Right atrium auricular region (tissue), 2 donors: ENCODE data around the gene DCTN5. TPM values are rescaled to one million over a fixed set of nuclear protein-coding genes. Genes with fewer than 3 reads are reported as not detected.
"Not testable (repeated sequence)": the region's sequence is repeated elsewhere in the genome, so short reads cannot be mapped to it uniquely, and the experiment has no call there.

Experiments
- DNase-seq: peaks from one replicate; pipeline ENCODE4 v3.0.0-alpha.2; 2019; ENCODE audit warnings: low spot score
- H3K27ac ChIP-seq, 2 donors: fragments of 200-600 bp; sonication (generic); 1 replicate in 1 of 2; 2 replicates in 1 of 2; pipeline ENCODE4 v1.5.1; 2016 to 2019
- H3K27me3 ChIP-seq, 2 donors: fragments of 200-600 bp; sonication (generic); one replicate each; pipeline versions ENCODE4 v1.5.1 to v1.6.0; 2017 to 2019
- H3K36me3 ChIP-seq: fragments of 200-600 bp; sonication (generic); one replicate; pipeline ENCODE4 v1.5.1; 2016
- H3K4me1 ChIP-seq, 2 donors: fragments of 200-600 bp; sonication (generic); one replicate each; pipeline versions ENCODE4 v1.5.1 to v1.6.0; 2017 to 2019
- H3K4me3 ChIP-seq, 2 donors: fragments of 200-600 bp; sonication (generic); 1 replicate in 1 of 2; 2 replicates in 1 of 2; pipeline ENCODE4 v1.5.1; 2017 to 2019; ENCODE audit warnings: mild to moderate bottlenecking in 1 of 2, moderate library complexity in 1 of 2
- H3K9me3 ChIP-seq, 2 donors: fragments of 200-600 bp; sonication (generic); one replicate each; pipeline ENCODE4 v1.5.1; 2019
- total RNA-seq, 2 donors: library from RNA; depleted of rRNA; stranded (reverse); fragments of >200 nt; gene quantifications; one replicate each; pipeline ENCODE4 v1.1.0, GENCODE V29; 2016
- TF ChIP-seq, protein P1 (sequence below), 2 donors: fragments of 200-600 bp; sonication (generic); IDR thresholded peaks; one replicate each; pipeline ENCODE4 v1.5.1; 2019; ENCODE audit warnings: antibody characterized with exemption in 2 of 2

Gene DCTN5
- total RNA-seq, 2 donors from 2014 or later: 22.3 to 25.7 TPM

DNA sequence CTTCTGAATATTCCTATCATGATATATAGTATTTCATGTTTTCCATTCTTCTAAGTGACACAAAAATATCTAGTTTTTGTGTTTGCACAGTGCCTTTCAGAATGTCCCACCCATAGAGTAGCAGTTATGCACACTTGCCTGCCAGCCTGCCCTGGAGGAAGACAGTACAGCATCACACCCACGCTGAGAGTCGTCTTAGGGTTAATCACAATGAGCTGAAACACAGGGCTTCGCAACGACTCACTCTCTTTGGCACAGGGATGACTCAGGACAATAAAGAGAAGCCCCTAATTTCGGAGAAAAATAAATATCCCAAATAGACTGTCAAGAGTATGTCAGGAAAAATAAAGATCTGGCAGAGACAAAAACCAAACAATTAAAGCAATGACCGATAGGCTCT lies 33.5 kb upstream of the DCTN5 start:
- Histone ChIP-seq H3K36me3 (peaks cover 33% of the 10 kb centered on the region), H3K27ac (no peak overlapping the region), H3K9me3 (no peaks in the 10 kb centered on the region), H3K27me3 (no peaks in the 10 kb centered on the region), H3K4me3 (no peak overlapping the region), H3K4me1 (no peaks in the 10 kb centered on the region)
- TF ChIP-seq, protein P1, sequence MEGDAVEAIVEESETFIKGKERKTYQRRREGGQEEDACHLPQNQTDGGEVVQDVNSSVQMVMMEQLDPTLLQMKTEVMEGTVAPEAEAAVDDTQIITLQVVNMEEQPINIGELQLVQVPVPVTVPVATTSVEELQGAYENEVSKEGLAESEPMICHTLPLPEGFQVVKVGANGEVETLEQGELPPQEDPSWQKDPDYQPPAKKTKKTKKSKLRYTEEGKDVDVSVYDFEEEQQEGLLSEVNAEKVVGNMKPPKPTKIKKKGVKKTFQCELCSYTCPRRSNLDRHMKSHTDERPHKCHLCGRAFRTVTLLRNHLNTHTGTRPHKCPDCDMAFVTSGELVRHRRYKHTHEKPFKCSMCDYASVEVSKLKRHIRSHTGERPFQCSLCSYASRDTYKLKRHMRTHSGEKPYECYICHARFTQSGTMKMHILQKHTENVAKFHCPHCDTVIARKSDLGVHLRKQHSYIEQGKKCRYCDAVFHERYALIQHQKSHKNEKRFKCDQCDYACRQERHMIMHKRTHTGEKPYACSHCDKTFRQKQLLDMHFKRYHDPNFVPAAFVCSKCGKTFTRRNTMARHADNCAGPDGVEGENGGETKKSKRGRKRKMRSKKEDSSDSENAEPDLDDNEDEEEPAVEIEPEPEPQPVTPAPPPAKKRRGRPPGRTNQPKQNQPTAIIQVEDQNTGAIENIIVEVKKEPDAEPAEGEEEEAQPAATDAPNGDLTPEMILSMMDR (IDR thresholded peaks at IDR 0.05): no peak
- DNase-seq: no peak

DNA sequence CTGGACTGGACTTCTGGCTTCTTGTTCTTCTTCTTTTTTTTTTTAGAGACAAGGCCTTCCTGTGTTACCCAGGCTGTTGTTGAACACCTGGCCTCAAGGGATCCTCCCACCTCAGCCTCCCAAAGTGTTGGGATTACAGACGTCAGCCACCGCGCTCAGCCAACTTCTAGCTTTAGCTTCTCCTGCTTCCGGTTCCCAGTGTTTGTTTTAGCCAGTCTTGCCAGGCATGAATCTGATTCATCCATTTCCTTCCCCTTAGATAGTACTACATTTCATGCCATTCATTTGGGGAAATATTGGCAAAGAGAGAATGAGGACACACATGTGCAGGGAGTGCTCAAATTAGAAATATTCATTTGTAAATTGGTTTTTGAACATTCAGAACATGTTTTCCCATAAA lies 33.1 kb upstream of the DCTN5 start:
- Histone ChIP-seq H3K4me1 (no peaks in the 10 kb centered on the region), H3K27me3 (no peaks in the 10 kb centered on the region), H3K27ac (no peak overlapping the region), H3K4me3 (no peak overlapping the region), H3K9me3 (no peaks in the 10 kb centered on the region), H3K36me3 (peaks cover 38% of the 10 kb centered on the region)
- TF ChIP-seq, protein P1 (IDR thresholded peaks at IDR 0.05): no peak
- DNase-seq: no peak

DNA sequence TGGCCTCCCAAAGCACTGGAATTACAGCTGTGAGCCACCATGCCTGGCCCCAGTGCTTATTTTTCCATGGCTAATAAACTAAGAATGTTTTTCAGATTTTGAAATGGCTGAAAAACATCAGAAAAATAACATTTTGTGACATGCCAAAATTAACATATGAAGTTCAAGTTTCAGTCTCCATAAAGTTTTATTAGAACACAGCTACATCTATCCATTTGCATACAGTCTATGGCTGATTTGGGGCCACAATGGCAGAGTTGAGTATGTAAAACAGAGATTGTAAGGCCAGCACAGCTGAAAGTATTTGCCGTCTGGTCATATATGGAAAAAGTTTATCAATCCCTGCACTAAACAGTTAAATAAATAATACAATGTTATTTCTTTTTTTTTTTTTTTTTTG lies 31.3 kb upstream of the DCTN5 start:
- no peaks in the 10 kb centered on the region for H3K27me3 ChIP-seq
- no peaks in the 10 kb centered on the region for H3K4me1 ChIP-seq
- no peaks in the 10 kb centered on the region for H3K9me3 ChIP-seq
- no peak overlapping the region for H3K4me3 ChIP-seq
- no peak overlapping the region for H3K27ac ChIP-seq
- TF ChIP-seq, protein P1 (IDR thresholded peaks at IDR 0.05): no peak
- DNase-seq: no peak
- peaks cover 26% of the 10 kb centered on the region for H3K36me3 ChIP-seq

DNA sequence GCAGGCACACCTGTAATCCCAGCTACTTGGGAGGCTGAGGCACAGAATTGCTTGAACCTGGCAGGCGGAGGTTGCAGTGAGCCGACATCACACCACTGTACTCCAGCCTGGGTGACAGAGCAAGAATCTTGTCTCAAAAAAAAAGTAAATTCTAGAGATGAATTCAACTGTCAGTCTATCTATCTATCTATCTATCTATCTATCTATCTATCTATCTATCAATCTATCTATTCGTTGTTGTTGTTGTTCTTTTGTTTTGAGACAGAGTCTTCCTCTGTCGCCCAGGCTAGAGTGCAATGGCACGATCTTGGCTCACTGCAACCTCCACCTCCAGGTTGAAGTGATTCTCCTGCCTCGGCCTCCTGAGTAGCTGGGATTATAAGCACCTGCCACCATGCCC lies 30.4 kb upstream of the DCTN5 start:
- H3K36me3 ChIP-seq: peaks cover 26% of the 10 kb centered on the region
- H3K4me1 ChIP-seq, H3K9me3 ChIP-seq, H3K27me3 ChIP-seq, H3K4me3 ChIP-seq, H3K27ac ChIP-seq, DNase-seq: not testable (repeated sequence)

DNA sequence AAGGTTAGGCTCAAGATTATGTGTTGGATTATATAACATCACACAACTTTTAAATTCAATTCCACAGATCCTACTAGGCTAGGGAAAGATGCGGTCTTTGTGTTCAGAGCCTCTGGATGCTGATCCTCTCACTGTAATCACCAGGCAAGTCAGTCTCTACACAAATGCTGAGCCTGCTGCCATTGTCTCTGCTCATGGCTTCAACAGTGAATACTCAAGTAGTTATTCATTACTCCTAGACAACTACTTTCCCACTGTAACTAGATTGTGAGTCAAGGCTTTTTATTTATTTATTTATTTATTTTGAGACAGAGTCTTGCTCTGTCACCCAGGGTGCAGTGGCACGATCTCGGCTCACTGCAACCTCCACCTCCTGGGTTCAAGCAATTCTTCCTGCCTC lies 29.3 kb upstream of the DCTN5 start:
- Histone ChIP-seq H3K4me3 (no peak overlapping the region), H3K27me3 (no peaks in the 10 kb centered on the region), H3K27ac (no peak overlapping the region), H3K4me1 (no peaks in the 10 kb centered on the region), H3K36me3 (peaks cover 23% of the 10 kb centered on the region), H3K9me3 (no peaks in the 10 kb centered on the region)
- DNase-seq: no peak
- TF ChIP-seq, protein P1 (IDR thresholded peaks at IDR 0.05): no peak

DNA sequence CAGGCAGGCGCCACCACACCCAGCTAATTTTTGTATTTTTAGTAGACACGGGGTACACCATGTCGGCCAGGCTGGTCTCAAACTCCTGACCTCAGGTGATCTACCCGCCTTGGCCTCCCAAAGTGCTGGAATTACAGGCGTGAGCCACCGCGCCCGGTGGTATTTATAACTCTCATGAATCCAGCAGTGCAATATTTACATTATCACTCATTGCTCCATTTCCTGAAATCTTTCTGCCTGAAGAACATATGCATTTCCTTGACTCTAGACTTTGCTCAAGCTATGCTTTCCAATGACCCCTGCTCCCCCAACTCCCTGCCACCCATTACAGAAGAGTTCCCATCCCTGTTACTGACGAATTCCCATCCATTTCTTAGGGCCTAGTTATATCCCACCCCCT lies 25.5 kb upstream of the DCTN5 start:
- no peaks in the 10 kb centered on the region for H3K4me1 ChIP-seq
- H3K4me3 ChIP-seq: no peak overlapping the region
- TF ChIP-seq, protein P1 (IDR thresholded peaks at IDR 0.05): no peak
- H3K9me3 ChIP-seq: no peaks in the 10 kb centered on the region
- DNase-seq: no peak
- no peaks in the 10 kb centered on the region for H3K27me3 ChIP-seq
- H3K27ac ChIP-seq: no peak overlapping the region
- peaks cover 32% of the 10 kb centered on the region for H3K36me3 ChIP-seq
